ENCODE results near the gene PAQR7. TPM values are rescaled to one million over a fixed set of nuclear protein-coding genes. Genes with fewer than 3 reads are reported as not detected.

The PAQR7 gene
- total RNA-seq, 2 experiments from 2014 or later, result 1.1 to 1.5 TPM

DNA sequence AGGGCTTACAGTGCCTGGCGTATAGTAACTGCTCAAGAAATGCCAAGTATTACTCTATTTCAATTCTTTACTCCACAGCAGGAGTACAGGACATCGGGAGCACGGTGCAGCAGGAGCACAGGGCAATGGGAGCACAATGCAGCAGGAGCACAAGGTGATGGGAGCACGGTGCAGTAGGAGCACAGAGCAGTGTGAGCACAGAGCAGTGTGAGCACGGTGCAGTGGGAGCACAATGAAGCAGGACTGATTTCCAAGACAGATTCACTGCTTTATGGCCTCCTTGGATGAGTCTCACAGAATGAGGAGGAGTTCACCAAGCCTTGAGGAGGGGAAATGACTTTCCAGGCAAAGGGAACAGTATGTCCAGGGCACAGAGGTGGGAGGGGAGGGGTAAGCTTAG lies 5.0 kb upstream of the PAQR7 start:
- Histone ChIP-seq H3K4me3 (ENCODE audit: low read length) (no peak overlapping the region), H3K27ac (ENCODE audit: low read depth in 1 of 2, low read length in 2 of 2) (no peak overlapping the region), H3K4me1 (ENCODE audit: insufficient read depth, low read length) (peaks cover 5% of the 10 kb centered on the region), H3K27me3 (ENCODE audit: control insufficient read depth in 1 of 2, insufficient read depth in 2 of 2, low read length in 2 of 2) (no peaks in the 10 kb centered on the region), H3K36me3 (ENCODE audit: insufficient read depth, low read length) (no peaks in the 10 kb centered on the region), H3K9me3 (ENCODE audit: control insufficient read depth in 1 of 2, insufficient read depth in 1 of 2, low read length in 2 of 2) (no peaks in the 10 kb centered on the region)
- CTCF ChIA-PET, result no interaction called here
- Mint-ChIP-seq H3K9me3 (no peaks in the 10 kb centered on the region), H3K27ac (no peak overlapping the region), H3K4me3 (no peak overlapping the region), H3K27me3 (no peaks in the 10 kb centered on the region), H3K36me3 (ENCODE audit: low read depth) (no peaks in the 10 kb centered on the region), H3K4me1 (ENCODE audit: low read depth) (peaks cover 5% of the 10 kb centered on the region)
- TF ChIP-seq, protein P1, sequence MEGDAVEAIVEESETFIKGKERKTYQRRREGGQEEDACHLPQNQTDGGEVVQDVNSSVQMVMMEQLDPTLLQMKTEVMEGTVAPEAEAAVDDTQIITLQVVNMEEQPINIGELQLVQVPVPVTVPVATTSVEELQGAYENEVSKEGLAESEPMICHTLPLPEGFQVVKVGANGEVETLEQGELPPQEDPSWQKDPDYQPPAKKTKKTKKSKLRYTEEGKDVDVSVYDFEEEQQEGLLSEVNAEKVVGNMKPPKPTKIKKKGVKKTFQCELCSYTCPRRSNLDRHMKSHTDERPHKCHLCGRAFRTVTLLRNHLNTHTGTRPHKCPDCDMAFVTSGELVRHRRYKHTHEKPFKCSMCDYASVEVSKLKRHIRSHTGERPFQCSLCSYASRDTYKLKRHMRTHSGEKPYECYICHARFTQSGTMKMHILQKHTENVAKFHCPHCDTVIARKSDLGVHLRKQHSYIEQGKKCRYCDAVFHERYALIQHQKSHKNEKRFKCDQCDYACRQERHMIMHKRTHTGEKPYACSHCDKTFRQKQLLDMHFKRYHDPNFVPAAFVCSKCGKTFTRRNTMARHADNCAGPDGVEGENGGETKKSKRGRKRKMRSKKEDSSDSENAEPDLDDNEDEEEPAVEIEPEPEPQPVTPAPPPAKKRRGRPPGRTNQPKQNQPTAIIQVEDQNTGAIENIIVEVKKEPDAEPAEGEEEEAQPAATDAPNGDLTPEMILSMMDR (IDR thresholded peaks at IDR 0.05), result no peak
- POLR2A ChIA-PET, result no interaction called here
- intact Hi-C loops (cut with DNase I, micrococcal nuclease), result no loop called here
- ATAC-seq (ENCODE audit: poor library complexity) (no peak), DNase-seq (no peak)

DNA sequence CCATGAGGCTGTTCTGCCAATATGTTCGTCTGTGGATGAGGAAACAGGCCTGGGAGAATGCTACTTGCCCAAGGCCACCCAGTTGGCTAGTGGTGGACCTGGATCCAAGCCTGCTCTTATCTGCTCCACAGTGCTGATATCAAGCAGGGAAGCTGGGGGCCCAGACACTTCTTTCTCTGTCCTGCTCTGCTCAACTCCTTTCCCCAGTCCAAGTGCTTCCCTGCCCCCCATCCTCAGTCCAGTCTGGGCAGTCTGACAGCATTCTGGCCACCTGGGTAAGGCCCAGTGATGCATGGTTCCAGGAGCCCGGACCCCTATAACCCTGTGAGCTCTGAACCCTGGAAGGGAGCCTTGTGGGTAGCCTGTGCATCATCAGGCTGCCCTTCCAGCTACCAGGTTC lies 4.2 kb upstream of the PAQR7 start:
- no peaks in the 10 kb centered on the region for H3K36me3 Mint-ChIP-seq (ENCODE audit: low read depth)
- peaks cover 10% of the 10 kb centered on the region for H3K4me1 Mint-ChIP-seq (ENCODE audit: low read depth)
- Histone ChIP-seq H3K27me3 (ENCODE audit: control insufficient read depth in 1 of 2, insufficient read depth in 2 of 2, low read length in 2 of 2) (no peaks in the 10 kb centered on the region), H3K4me3 (ENCODE audit: low read length) (no peak overlapping the region), H3K36me3 (ENCODE audit: insufficient read depth, low read length) (no peaks in the 10 kb centered on the region), H3K9me3 (ENCODE audit: control insufficient read depth in 1 of 2, insufficient read depth in 1 of 2, low read length in 2 of 2) (no peaks in the 10 kb centered on the region), H3K27ac (ENCODE audit: low read depth in 1 of 2, low read length in 2 of 2) (no peak overlapping the region), H3K4me1 (ENCODE audit: insufficient read depth, low read length) (peaks cover 11% of the 10 kb centered on the region)
- H3K4me3 Mint-ChIP-seq, result no peak overlapping the region
- H3K27me3 Mint-ChIP-seq, result no peaks in the 10 kb centered on the region
- ChIA-PET POLR2A (no interaction called here), CTCF (no interaction called here)
- H3K27ac Mint-ChIP-seq, result no peak overlapping the region
- intact Hi-C loops (cut with DNase I, micrococcal nuclease), result loop anchor here in 1 of 2 experiments (5.0 kb wide), 2 partner anchors 42 to 57 kb away; no protein-coding TSS in a partner anchor
- ATAC-seq (ENCODE audit: poor library complexity) (no peak), DNase-seq (no peak)
- TF ChIP-seq, protein P1 (IDR thresholded peaks at IDR 0.05), result no peak
- no peaks in the 10 kb centered on the region for H3K9me3 Mint-ChIP-seq

DNA sequence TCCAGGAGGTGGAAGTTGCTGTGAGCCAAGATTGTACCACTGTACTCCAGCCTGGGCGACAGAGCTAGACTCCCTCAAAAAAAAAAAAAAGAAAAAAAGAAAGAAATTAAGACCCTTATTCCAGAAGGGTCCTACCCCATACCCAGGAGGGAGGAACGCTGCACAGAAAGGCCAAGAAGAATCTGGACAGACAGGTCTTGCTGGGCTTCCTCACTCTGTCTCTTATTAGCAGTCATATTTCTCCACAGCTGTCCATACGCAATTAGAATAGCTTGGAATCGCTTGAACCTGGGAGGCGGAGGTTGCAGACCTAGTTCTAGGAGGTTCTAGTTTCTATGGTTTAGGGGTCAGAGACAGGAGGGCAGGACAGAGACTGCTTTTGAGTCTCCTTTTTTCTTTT lies 3.2 kb upstream of the PAQR7 start:
- Histone ChIP-seq H3K27me3 (ENCODE audit: control insufficient read depth in 1 of 2, insufficient read depth in 2 of 2, low read length in 2 of 2) (no peaks in the 10 kb centered on the region), H3K4me3 (ENCODE audit: low read length) (no peak overlapping the region), H3K4me1 (ENCODE audit: insufficient read depth, low read length) (peaks cover 17% of the 10 kb centered on the region), H3K9me3 (ENCODE audit: control insufficient read depth in 1 of 2, insufficient read depth in 1 of 2, low read length in 2 of 2) (no peaks in the 10 kb centered on the region), H3K27ac (ENCODE audit: low read depth in 1 of 2, low read length in 2 of 2) (no peak overlapping the region), H3K36me3 (ENCODE audit: insufficient read depth, low read length) (no peaks in the 10 kb centered on the region)
- Mint-ChIP-seq H3K36me3 (ENCODE audit: low read depth) (no peaks in the 10 kb centered on the region), H3K4me1 (ENCODE audit: low read depth) (peaks cover 10% of the 10 kb centered on the region), H3K9me3 (no peaks in the 10 kb centered on the region), H3K4me3 (no peak overlapping the region), H3K27me3 (no peaks in the 10 kb centered on the region), H3K27ac (no peak overlapping the region)
- ChIA-PET POLR2A (interaction anchor here (0.7 kb wide), 1 partner anchor 111 kb away, joined by 3 read pairs; no protein-coding TSS in a partner anchor), CTCF (no interaction called here)
- ATAC-seq (ENCODE audit: poor library complexity) (no peak), DNase-seq (no peak)
- intact Hi-C loops (cut with DNase I, micrococcal nuclease), result loop anchor here in 1 of 2 experiments (5.0 kb wide), 2 partner anchors 41 to 56 kb away; no protein-coding TSS in a partner anchor
- TF ChIP-seq, protein P1 (IDR thresholded peaks at IDR 0.05), result no peak

Data from CD4-positive, alpha-beta T cell (primary cell).